Superior temporal gyrus (tissue), 1 donor: Measurements from ENCODE around the gene KDELR3.
"Not testable (repeated sequence)": the region's sequence is repeated elsewhere in the genome, so short reads cannot be mapped to it uniquely, and the experiment has no call there.

Experiments used
- DNase-seq: peaks from one replicate; pipeline ENCODE4 v3.0.0-alpha.2; 2016; ENCODE audit errors: extremely low spot score

KDELR3 gene

DNA sequence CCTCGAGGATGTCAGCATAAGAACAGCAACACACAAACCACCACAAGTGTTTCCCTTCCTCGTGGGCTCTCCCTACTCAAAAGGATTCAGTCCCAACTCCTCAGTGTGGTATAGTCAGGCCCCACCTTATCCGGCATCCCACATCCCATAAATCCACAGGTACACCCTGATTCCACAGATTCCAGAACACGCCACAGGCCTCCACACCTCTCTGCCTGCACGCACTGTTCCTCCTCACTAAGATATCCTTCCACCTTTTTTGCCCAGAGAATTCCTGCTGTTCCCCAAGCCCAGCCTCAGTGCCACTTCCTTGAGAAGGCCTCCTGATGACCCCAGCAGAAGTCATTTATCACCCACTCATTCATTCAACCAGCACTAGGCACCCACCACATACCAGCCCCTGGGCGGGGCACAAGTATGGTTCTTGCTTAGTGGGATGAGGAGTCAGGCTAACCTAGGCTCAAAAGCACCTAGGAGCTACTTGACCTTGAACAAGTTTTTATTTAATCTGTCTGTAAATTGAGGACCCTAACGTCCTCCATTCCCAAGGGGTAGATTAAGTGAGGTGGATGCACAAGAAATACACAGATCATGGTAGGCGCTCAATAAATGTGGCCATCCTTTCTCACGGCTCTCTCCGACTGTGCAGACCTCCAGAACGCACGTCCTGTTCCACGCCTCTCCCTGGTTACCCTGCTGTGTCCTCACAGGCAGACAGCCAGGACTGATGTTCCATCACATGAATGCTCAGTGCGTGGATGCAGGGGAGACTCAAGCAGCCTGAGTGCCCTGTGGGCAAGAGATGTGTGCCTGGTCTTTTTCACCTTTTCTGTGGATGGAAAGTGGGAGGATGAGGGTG, 10.8 kb upstream of the KDELR3 start:
- no peak for DNase-seq

DNA sequence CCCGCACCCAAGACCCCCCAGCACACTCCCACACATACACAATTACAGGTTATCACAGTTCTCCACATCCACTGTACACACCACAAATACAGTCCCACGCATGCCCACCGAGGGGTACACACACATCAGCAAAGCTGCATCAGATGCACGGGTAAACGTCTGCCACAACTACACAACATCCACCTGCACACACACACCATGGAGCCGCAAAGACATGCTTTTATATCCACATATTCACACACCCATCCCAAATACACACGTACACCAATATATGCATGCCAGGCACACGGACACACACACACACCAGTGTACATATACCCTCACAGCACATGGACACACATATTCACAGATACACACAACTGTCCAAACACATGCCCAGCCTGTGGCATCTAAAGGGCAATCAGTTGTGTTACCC, 7.5 kb upstream of the KDELR3 start:
- DNase-seq = no peak

GRCh38 chr22:38461057-38461413, 6.9 kb upstream of the KDELR3 start:
- no peak for DNase-seq

DNA sequence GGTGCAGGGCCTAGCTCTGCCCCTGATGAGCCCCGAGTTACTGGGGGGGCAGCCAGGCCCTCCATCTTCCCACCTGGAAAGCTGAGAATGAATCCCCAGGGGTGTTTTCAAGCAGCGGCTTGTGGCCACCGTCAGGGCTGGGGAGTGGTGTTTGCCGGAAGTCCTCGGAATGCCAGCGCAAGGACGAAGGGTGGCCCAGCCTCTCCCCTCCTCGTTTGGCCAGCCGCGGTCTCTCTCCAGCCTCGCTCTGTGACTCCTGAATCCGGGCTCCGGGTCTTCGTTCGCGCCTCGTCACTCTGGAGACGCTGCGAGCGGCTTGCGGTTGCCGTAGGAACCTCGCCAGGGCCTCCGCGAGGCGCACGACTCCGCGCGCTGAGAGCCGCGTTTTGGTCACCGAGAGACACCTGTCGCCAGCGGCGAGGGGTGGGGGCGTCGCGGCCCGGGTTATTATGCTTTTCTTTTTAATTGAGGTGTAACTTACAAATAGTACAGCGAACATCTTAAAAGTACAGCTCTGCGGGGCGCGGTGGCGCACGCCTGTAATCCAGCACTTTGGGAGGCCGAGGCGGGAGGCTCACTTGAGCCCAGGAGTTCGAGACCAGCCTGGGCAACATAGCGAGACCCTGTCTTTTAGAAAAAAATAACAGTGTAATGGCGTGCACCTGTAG, 6.3 kb upstream of the KDELR3 start:
- peak; percentile 83 for DNase-seq

DNA sequence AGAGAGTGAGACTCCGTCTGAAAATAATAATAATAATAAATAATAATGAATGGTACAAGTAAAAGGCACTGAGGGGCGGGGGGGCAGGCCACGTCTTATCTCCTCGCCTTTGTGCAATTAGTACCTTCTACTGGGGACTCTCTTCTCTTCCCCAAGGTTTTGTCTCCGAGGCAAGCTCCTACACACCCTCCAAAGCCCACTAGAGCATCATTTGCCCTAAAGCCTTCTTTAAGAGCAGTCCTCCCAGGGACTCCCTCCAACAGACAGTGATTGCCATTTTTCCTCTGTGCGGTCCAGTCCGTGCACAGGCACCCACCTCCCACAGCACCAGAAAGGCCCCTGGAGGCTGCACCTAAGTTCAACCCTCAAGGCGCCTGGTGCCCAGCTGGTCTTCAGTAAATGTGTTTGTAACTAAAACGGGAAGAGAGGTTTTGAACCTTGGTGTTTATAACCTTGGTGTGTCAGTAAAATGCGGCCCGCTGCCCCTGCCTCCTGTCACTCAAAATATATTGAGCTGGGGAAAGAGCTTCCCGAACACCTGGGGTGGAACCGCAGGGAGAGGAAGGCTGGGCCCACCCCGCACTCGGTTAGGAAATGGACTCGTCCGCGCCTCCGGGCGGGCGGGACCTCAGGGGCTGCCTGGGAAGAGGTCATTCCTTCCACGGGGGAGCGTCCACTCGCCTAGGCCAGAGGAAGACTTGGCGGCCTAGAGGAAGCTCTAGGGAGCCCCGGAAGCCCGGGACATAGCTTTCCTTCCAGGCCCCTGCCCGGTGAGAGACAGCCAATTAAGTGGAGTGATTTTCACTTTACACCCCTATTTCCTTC, 4.7 kb upstream of the KDELR3 start:
- DNase-seq = no peak

DNA sequence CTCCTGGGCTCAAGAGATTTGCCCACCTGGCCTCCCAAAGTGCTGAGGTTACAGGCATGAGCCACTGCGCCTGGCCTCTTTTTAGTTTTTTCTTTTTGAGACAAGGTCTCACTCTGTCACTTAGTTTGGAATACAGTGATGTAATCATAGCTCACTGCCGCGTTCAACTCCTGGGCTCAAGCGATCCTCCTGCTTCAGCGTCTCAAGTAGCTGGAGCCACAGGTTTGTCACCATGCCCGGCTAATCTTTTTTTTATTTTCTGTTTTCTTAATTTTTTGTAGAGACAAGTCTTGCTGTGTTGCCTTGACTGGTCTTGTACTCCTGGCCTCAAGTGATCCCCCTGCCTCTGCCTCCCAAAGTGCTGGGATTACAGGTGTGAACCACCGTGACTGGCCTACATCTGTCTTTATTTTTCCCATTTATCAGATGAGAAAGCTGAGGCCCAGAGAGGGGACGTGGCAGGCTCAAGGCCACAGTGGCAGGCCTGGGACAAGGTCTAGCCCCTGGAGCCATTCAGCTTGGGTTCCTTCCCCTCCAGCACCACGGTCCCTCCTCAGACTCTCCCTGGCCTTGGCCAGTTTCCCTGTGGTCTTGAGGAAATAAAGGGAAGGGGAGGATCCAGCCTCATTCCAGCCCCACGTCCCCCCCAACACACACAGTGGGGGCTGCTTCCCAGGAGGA, 2.8 kb upstream of the KDELR3 start:
- no peak for DNase-seq

GRCh38 chr22:38465673-38466490, 2.0 kb upstream of the KDELR3 start:
- no peak for DNase-seq

DNA sequence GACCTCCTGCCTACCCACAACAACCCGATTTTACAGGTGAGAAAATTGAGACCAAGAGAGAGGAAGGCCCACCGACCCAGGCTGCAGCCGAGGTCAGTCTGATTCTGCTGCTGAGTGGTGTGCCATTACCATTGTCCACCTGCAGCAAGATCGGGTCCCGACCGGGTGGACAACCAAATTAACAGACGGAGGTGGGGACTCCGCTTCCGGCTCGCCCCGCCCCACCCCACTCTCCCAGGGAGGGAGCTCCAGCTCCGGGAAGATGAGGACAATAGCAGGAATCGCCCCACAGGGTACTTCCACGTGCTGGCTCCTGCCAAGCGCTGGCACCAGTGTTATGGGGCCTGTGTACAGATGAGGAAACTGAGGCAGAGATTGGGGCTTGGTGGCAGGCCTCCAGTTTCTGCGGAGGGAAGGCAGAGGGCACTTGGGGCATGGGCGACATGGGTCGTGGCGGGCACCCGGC, 425 bp upstream of the KDELR3 start:
- DNase-seq = no peak

DNA sequence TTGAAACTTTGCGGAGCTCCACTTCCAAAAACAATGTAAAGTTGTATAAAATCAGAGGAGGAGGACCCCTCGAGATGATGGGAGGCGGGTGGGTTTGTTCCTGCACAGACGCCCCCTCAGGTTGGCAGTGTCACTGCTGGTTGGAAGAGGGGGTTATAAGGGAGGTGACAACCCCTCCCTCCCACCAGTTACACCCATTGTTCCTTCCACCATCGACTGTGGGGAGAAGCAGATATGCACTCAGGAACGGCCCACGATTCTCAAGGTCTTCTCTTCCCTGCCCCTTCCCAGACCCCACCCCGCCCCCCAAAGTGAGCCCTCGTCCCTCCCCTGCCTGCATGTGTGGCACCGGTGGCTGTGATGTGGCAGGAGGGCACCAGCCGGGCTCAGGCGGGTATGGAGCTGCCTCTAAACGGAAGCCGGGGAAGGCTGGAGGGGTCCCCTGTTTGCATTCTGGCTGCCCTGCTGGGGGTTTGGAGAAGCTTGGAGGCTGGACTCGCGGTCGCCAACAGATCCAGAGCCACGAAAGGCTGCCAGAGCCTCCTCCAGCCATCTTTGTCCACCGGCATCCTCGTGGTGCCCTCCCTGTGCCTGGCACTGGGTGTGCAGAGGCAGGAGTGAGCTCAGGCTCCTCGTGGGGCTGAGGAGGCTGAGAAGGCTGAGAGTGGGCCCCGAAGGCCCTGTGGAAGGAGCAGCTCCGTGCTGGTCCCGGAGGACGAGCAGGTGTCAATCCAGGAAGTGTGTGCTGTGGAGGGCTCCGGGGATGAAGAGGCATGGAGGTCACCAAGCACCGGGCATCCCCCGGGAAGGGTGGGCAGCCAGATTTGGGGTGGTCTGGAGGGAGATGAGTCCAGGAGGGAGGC, 778 bp downstream of the KDELR3 start:
- DNase-seq = no peak

DNA sequence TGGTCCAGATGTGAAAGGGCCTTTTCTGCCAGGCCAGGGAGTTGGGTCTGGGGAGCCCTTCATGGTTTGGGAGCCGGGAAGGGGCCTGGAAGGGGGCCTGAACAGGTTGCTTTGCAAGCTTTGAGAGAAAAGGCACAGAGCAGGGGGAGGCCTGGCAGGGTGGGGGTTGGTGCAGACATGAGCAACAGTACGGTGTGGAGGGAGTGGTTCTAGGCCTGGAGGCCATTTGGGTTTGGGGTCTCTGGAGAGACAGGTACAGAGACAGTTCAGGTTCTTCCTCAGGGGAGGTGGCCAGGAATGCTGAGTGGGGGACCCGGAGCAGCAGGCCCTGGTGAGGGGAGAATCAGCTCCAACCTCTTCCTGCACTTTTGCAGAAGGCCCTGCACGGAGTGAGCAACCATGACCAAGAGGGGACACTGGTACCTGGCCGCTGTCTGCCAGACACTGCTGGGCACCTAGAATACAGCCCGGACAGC, 1.4 kb downstream of the KDELR3 start:
- DNase-seq = no peak

DNA sequence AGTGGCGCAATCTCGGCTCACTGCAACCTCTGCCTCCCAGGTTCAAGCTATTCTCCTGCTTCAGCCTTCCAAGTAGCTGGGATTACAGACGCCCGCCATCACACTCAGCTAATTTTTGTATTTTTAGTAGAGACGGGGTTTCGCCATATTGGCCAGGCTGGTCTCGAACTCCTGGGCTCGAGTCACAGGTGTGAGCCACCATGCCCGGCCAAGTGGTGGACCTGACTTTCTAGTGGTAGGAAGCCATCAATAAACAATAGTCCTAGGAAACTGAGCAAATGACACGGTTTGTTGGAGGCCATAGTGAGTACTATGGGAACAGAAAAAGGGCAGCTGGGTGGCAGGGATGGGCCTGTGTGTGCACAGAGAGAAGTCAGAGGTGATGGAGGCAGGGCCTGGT, 2.3 kb downstream of the KDELR3 start:
- not testable (repeated sequence) for DNase-seq

DNA sequence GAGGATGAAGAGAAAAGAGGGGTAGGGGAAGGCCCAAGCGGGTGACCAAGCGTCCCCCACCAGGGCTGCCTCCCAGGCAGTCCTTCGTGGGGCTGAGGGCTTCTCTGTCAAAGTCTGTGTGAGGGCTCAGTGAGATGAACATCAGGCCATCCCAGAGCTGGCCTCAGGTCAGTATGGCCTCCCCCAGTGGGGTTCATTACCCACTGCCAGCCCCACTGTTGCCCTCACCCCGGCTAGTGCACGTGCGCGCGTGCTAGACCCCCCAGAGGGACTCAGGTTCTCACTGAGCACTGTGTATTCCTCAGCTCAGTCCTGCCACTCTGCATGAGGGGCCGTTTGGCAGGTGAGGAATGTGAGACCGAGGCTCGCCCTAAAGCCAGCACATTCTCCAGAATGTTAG, 3.3 kb downstream of the KDELR3 start:
- no peak for DNase-seq

GRCh38 chr22:38474003-38474607, 6.2 kb downstream of the KDELR3 start:
- DNase-seq = no peak

- DNase-seq = no peak
Measured at GRCh38 chr22:38477585-38477984, 9.7 kb downstream of the KDELR3 start.

GRCh38 chr22:38479096-38479837, 11.4 kb downstream of the KDELR3 start:
- DNase-seq = no peak

DNA sequence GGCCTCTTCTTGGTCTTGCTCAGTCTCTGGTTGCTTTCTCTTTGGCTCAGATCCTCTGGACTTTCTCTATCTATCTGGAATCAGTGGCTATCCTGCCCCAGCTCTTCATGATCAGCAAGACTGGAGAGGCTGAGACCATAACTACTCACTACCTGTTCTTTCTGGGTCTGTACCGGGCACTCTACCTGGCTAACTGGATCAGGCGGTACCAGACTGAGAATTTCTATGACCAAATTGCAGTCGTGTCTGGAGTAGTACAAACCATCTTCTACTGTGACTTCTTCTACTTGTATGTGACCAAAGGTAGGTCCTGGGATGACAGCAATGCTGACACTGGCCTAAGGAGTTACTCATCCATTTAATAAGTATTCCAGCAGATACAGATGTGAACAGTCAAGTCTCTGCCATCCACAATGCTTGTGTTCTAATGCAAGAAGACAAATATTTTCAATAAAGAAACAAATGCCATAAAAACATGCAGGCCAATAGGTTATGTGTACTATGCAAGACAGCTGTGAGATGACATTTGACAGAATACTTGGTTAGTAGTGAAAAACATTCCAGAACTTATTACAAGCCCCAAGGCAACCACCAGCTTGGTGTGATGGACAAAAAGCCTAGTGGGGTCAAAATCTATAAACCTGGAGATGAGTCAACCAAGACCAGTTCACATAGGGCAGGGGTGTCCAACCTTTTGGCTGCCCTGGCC, 13.4 kb downstream of the KDELR3 start:
- no peak for DNase-seq

- DNase-seq = no peak
Measured at GRCh38 chr22:38481871-38482332, 14.0 kb downstream of the KDELR3 start.
